GM19467 (cell line): ENCODE measurements around the gene EHHADH.

Experiments
- ATAC-seq: cut with Tn5 transposase; IDR thresholded peaks from one replicate; pipeline ENCODE4 v1.9.1; 2021; ENCODE audit warnings: mild to moderate bottlenecking, moderate library complexity; ENCODE audit not compliant: unreplicated experiment

Gene EHHADH

GRCh38 chr3:185253645-185254410 lies at the start of gene EHHADH:
Gene EHHADH, minus strand, starts transcription at chr3:185254049. Its CDS starts 27 bp downstream, at chr3:185254022.
- ATAC-seq = no peak

- ATAC-seq = peak; percentile 77
Observed at GRCh38 chr3:185299918-185300426, 46.1 kb upstream of the EHHADH start.

- ATAC-seq = no peak
Observed at GRCh38 chr3:185297867-185298266, 44.0 kb upstream of the EHHADH start.

- ATAC-seq = no peak
Observed at GRCh38 chr3:185292238-185292637, 38.4 kb upstream of the EHHADH start.

DNA sequence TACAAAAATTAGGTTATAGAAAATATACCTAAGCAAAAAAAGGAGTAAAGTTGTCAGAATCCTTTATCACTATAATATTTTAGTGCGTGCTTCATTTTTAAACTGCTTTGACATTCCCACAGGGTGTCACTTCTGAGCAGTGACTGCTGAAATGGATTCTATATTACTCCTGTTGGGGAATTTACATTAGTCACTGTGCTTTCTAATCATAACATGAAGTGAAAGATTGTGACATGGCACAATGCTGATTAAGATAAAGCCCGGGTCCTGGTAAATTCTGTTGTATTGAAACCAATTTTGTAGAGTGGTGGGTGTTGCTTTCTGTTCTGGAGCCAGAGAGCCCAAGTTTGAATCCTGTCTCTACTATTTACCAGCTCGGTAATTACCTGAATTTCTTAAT lies 36.4 kb upstream of the EHHADH start:
- no peak for ATAC-seq

DNA sequence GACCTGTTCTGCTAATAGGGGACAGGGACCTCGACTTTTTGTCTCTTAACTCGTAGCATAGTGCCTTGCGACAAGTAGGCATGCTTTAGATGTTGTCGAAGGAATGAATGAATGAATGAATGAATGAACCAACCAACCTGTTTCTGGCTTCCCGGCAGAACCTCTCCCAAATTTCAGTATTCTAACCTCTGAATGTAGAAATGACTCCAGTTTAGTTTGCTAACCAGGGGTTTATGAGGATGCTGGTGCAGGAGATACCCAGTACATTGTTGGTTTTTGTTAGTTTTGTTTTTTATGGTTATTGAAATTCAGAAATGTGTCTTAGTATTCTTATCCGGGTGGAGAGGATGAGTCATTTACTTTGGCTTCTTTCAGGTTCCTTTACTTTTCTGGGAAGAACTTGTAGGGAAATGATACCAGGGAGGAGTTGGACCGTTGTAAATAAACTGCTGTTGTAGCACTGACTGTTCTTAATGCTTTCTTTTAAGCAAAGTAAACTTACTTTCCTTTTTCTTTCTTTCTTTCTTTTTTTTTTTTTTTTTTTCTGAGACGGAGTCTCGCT lies 29.6 kb upstream of the EHHADH start:
- peak; percentile 2 for ATAC-seq

DNA sequence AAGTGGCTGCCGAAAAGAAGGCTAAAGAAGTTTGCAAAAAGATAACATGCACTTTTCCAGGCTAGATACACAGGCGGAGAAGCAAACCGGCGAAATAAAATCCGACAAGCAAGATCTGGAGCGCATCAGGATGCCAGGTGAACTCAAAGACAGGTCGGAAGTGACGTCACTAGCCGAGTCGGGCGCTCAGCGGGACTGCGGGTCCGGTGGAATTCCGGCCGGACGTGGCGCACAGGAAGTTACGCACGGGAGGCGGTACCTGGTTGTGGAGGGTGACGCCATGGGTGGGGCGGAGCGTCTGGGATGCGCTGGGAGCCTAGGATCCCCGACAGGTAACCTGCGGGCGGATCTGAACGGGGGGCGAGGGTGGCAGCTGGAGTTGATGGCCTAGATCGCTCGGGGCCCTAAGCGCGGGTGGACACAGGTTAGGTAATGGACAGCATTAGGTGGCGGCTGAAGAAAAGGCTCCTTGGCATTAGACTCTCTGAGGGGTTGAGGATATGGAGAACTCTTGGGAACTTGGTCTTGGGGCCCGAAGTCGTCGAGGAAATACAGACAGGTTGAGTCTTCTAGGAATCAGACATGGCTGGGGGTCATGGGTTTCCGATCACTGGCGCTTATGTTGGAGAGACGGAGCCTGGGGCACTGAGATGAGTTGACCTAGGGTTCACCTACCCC lies 29.0 kb upstream of the EHHADH start:
- peak; percentile 97 for ATAC-seq

DNA sequence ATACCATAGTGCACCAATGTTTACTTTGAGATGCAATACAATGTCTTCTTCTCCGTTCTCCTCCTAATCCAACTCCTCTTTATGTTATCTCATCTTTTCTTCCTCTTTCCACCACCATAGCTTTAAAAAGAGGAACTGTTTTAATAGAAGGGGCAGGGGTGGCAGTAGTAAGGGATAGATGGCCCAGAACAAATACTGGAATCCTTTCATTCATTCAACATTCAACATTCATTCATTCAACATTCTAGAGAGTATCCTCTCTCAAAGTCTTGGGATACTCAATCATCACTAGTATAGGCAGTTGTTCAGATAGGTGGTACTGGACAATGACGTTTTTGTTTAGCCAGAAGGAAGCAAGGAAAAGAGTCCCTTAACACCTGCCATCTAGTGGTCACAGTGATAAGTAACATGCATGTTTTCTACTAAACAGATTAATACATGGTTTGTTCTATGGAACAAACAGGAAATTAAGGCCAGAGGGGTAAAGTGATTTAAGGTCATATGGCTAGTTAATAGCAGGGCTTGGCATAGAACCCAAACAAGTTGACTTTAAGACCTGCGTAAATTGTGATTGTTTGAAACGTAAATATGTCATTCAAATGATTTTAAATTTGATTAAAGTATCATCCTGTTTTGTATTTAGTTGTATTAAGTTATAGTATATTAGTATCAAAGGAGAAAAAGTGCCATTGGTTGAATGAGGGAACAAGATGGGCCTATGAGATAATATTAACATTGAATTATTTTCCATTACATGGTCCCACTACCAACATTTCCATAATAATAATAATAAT lies 26.9 kb upstream of the EHHADH start:
- no peak for ATAC-seq

GRCh38 chr3:185279587-185280138 lies 25.8 kb upstream of the EHHADH start:
- ATAC-seq = no peak

DNA sequence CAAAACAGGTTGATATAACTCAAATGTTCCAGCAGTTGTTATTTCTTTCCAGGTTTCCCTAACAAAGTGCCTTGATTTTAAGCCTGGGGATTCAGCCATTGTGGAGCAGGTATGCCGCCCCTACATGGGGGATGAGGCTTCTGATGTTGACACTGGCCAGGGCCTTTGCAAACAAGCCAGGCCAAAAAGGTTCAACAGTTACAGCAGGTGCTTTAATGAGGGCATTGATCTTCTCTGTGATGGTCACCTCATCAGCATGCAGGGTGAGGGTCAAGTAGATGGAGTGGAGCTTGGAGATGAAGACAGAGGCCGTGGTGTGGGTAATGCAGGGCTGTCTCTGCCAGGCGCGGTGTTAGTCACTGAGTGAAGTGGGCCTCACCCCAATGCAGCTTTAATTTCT lies 22.6 kb upstream of the EHHADH start:
- ATAC-seq = no peak

DNA sequence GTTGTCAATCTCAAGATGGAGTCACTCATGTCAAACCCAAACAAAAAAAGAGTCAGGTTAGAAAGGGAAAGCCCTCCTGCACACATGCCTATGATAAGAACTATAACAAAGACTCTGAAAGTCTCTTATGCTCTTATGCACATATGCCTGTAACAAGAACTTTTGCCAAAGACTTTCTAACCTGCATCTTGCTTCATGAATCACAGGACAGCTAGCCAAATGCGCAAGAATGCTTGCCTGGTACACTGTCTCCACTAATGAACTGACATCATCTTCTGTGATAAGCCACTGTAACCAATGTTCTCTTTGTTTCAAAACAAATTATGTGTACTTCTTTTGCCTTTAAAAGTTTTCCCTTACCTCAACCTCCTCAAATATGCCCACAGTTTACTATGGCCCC lies 18.2 kb upstream of the EHHADH start:
- no peak for ATAC-seq

DNA sequence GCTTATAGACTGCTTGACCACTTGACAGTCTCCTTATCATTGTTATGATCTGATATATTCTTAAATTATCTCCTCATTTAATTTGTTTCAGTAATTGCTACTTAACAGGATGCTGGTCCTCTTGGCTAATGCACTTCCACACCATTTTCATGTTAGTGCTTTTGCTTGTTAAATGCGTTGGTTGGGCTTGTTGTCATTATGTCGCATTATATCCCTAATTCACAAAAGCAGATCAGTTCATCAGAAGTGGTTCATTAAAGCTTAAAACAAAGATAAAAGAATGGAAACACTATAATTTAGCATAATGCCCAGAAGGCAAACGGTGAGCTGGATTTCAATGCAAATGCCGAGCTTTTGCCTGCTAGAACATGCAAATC lies 17.1 kb upstream of the EHHADH start:
- ATAC-seq = no peak

- no peak for ATAC-seq
Observed at GRCh38 chr3:185270262-185270955, 16.6 kb upstream of the EHHADH start.

DNA sequence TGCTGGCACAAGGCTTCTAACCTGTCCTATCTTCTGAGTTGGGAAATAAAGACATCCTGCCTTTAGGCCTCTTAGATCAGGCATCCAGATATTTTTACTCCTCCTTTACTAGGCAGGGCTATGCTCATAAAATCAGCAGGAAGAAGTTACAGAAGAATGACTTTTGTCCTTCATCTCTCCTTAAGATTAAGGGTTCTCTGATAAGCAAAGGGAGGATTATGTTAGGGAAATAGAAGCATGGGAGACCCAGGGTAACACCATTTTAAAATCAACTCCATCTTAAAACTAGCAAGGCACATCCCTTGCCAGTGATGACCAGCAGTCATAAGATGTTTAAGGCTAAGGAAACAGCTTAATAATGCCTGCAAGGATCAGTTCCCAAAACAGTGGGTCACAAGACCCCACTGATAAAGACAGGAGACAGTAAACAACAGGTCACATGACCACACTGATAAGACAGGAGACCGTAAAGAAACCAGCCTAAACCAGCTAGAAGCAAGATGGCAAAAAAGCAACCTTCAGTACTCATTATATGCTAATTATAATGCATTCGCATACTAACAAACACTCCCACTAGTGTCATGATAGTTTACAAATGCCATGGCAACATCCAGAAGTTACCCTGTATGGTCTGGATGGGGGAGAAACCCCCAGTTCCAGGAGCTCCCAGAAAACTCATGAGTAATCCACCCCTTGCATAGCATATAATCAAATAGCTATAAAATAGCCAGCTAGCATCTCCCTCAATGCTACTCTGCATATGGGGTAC lies 14.5 kb upstream of the EHHADH start:
- no peak for ATAC-seq

GRCh38 chr3:185267193-185267592 lies 13.3 kb upstream of the EHHADH start:
- no peak for ATAC-seq

DNA sequence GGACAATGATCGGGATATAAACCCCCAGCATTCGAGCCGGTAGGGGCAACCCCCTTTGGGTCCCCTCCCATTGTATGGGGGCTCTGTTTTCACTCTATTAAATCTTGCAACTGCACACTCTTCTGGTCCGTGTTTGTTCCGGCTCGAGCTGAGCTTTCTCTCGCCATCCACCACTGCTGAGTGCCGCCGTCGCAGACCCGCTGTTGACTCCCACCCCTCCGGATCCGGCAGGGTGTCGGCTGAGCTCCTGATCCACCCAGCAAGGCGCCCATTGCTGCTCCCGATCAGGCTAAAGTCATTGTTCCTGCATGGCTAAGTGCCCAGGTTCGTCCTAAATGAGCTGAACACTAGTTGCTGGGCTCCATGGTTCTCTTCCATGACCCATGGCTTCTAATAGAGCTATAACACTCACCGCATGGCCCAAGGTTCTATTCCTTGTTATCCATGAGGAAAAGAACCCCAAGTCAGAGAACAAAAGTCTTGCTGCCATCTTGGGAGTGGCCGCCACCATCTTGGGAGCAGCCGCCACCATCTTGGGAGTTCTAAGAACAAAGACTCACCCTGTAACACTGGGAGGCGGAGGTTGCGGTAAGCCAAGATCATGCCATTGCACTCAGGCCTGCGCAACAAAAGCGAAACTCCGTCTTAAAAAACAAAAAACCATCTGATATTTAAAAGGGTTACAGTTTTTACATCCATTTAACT lies 11.2 kb upstream of the EHHADH start:
- no peak for ATAC-seq

DNA sequence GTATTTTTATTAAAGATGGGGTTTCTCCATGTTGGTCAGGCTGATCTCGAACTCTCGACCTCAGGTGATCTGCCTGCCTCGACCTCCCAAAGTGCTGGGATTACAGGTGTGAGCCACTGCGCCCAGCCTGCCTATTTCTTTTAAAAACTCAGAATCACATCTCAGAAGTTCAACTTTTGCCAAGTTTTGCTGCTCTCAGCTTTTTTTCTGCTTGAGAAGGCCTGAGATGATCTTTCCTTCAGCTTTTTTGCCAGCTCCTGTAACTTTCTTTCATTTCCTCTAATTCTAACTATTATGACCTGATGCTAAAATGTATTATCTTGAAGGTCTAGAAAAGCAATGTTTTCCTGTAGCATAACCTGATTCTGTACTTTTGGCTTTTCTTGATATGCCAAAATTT lies 9.6 kb upstream of the EHHADH start:
- ATAC-seq = no peak

DNA sequence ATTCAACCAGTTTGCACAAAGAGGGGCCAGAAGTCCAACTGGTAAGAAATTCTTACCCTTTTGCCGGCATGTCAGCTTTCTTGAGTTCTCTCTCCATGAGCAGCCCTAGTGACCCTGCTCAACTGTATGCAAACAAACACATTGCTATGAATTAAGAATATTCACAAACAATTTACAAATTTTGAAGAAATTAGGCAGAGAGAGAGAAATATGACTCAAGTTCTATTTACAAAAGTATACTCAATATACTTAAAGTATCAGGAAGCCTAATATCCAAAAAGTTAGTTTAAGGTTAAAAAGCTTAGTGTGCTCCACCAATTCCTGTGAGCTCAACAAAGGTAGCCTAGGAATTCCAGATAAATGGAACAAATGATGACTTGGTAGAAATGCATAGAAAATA lies 3.5 kb upstream of the EHHADH start:
- no peak for ATAC-seq

- no peak for ATAC-seq
Observed at GRCh38 chr3:185254799-185255198, 950 bp upstream of the EHHADH start.
